GM21515 (cell line): ENCODE measurements around the gene SEMA3A.

Experiments used
- ATAC-seq: cut with Tn5 transposase; IDR thresholded peaks from one replicate; pipeline ENCODE4 v1.9.1; 2021; ENCODE audit not compliant: unreplicated experiment

Gene SEMA3A

GRCh38 chr7:84196084-84196503 is 1.5 kb upstream of the SEMA3A start:
- ATAC-seq = no peak

GRCh38 chr7:84195295-84196060 is 889 bp upstream of the SEMA3A start:
- ATAC-seq = no peak

DNA sequence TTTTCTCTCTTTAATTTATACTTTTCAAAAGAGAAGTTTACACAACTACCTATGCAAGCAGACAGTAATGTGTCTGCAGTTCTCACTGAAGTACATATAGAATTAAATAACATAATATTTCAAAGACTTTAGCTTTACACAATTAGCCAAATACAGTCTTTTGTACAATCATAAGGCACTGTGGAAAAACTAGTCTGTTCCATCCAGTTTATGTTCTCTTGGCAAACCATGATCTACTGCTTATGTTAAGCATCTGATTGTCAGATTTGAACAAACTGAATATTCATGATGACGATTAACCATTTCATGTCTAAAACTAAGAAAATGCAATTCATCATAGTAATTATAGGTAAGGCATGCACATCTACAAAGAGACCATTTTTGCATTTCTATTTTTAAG is 842 bp downstream of the SEMA3A start:
- ATAC-seq = no peak

DNA sequence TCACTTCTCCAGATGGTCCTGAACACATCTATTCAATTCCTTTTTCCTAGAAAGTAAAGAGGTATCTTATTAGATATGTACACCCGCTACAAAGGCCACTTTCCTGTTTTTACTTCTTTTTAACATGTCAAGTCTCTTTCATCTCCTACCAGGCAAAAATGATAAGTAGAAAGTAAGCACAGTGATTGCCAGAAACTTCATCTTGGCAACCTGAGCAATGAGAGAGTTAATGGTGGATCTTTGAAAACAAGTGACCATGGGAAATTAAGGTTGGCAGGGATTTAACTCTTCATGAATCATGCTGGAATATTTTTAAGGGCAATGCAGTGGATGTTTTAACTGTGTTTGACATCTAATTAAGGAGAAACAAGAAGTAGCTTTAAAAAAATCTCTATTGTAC is 2.7 kb downstream of the SEMA3A start:
- ATAC-seq = no peak

- no peak for ATAC-seq
Measured at GRCh38 chr7:84191261-84191660, 3.3 kb downstream of the SEMA3A start.

DNA sequence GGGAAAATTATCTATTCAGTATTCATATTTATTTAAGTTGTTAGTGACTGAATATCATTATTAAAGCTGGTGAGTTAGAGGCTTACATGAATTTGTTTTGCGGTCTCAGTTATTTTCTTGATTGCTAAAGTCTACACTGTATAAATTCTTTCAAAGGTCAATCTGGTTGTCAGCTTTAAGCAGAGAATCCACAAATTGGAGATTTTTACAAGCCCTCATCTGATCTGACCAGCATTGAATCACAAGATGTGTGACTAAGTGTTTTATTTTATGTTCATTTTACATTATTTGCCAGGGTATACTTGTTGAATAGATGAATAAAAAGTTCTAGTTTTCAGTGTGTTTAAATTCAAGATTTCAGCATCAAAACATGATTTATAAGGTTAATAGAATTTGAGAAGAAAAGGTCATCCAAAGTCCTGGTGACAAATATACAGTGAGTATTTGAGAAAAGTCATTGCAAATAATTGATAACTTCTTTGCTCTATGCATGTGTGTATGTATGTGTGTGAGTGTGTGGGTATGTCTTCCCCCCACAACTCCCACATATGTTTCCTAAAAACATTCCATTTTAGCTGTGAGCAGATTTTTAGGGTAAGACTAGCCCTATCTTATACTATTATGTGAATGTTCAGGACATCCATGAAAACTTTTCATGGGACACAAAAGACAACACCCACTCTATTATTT is 4.4 kb downstream of the SEMA3A start:
- no peak for ATAC-seq

GRCh38 chr7:84188786-84189405 is 5.7 kb downstream of the SEMA3A start:
- ATAC-seq = no peak

DNA sequence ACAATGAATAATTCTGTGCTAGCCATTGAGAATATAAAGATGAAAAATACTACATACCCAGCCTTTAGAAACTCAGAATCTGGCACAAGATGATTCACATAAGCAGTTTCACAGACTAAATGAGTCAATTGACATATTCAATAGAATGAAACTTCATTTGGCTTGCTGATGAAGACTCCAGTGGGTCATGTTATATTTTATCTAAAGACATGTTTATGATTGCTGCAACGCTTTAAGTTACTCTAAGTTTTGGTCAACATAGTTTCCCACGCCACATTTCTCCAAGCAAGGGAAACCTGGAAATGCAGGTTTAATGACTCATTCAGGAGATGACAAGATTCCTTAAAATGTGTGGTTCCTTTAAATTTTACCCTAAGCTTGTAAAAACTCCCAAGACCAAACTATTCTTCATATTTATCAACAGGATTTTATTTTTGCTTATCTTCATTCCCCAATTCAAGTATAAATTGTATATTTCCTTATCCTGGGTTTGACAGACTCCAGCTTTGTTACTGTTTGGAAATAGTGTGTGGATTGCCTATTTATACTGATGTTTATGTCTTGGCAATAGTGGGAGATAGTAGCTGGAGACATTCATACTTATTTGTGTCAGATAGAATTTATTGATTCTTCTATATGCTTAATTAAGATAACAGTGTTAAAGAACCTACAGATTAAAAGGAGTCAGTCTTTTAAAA is 6.6 kb downstream of the SEMA3A start:
- no peak for ATAC-seq

GRCh38 chr7:84187087-84187805 is 7.3 kb downstream of the SEMA3A start:
- no peak for ATAC-seq

DNA sequence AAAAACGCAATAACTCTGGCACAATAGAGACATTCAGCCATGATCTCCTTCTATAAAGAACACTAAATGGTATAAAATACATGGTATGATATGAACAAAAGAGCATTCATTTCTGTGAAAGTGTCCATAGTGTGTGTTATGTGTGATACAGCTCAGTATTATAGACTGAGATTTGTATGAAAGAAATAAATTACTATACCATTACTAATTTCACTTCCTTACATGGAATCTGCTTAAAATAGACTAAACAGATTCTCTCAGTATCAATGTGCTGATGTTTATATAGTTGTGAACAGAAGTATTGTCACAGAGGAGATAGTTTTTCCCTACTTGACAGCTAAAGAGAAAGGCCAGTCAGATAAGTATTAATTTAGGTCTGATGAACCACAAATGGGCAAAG is 10.8 kb downstream of the SEMA3A start:
- no peak for ATAC-seq

- no peak for ATAC-seq
Measured at GRCh38 chr7:84182301-84182700, 12.3 kb downstream of the SEMA3A start.

GRCh38 chr7:84181628-84182027 is 13.0 kb downstream of the SEMA3A start:
- ATAC-seq = no peak

- no peak for ATAC-seq
Measured at GRCh38 chr7:84177758-84178412, 16.7 kb downstream of the SEMA3A start.

DNA sequence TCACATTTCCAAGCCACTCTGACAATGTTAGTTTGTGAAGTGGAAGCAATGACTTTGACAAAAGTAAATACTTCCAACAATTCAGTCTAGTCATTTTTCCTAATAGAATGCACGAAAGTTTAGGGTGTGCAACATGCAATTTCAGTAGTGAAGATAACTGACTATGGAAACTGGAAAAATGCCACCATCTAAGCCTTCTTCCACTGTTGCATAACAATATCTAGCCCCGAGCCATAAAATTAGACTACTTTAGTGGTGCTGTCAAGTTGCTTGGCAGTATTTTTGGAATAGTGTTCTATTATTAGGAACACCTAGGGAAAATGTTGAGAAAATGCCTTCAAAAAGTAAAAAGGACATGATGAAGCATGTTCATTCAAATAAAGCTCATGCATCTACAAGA is 17.9 kb downstream of the SEMA3A start:
- no peak for ATAC-seq

- no peak for ATAC-seq
Measured at GRCh38 chr7:84175461-84175860, 19.1 kb downstream of the SEMA3A start.

GRCh38 chr7:84170646-84171045 is 23.9 kb downstream of the SEMA3A start:
- no peak for ATAC-seq

- ATAC-seq = no peak
Measured at GRCh38 chr7:84162584-84162983, 32.0 kb downstream of the SEMA3A start.

DNA sequence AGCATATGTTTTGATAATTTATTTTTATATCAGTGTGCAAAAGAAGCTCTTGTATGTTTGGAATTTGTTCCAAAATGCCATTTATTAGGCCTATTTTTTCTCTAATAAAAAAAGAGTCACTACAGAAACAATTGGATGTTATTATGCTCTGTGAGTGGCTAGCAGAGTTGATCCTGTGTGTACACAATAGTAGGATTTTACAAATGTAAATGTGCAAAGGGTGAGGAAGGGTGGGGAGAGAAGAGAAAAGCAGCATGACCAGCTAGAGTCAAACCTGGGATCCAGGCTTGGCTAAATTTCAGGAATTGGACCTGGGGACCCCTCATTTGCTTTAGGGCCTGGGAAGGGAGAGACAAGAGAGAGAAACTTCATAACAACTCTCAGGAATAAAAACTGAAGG is 32.5 kb downstream of the SEMA3A start:
- no peak for ATAC-seq

DNA sequence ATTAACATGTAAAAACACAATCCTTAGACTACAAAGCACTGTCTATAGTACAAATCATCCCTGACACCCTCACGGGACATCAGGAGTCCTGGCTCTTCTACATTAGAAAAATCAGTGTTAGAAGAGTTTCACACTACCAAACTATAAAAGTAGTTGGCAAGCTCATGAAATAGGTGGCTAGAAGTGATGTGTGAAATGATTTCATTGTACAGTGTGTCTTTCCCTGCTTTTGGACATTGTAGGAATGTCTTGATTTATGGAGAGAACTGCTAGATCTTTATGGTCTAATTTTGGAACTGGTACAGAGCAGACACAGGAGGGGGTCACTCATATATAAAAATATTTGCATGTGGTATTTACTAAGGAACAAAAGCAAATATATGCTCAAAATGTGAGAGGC is 33.2 kb downstream of the SEMA3A start:
- no peak for ATAC-seq

GRCh38 chr7:84159435-84159834 is 35.2 kb downstream of the SEMA3A start:
- no peak for ATAC-seq
